HepG2 (cell line): ENCODE results near the gene CKLF. TPM values are rescaled to one million over a fixed set of nuclear protein-coding genes. Genes with fewer than 3 reads are reported as not detected.
A peak's percentile ranks its signal among the peaks of the same experiment; 100 is the strongest.

Experiments used
- ATF6 ChIP-seq: sonication (generic); formaldehyde crosslinking; conservative IDR thresholded peaks from 2 replicates; pipeline ENCODE4 v1.4.0; 2020; ENCODE audit warnings: missing genetic modification reagents
- GFI1 ChIP-seq: sonication (generic); formaldehyde crosslinking; IDR thresholded peaks from 2 replicates; pipeline ENCODE4 v1.5.0; 2020; ENCODE audit warnings: missing genetic modification reagents, mild to moderate bottlenecking, borderline replicate concordance
- GLMP ChIP-seq: sonication (generic); formaldehyde crosslinking; IDR thresholded peaks from 2 replicates; pipeline ENCODE4 v1.9.0; 2021; ENCODE audit warnings: missing genetic modification reagents, mild to moderate bottlenecking, borderline replicate concordance
- HNRNPUL1 ChIP-seq: fragments of 200-400 bp; formaldehyde crosslinking; IDR thresholded peaks from 2 replicates; pipeline ENCODE4 v1.6.1; 2017; ENCODE audit warnings: low read depth, mild to moderate bottlenecking, low read length, moderate library complexity
- HOMEZ ChIP-seq: IDR thresholded peaks from 2 replicates; pipeline ENCODE4 v1.6.1; 2016; ENCODE audit warnings: low read depth
- MTF1 ChIP-seq: sonication (generic); formaldehyde crosslinking; IDR thresholded peaks from 2 replicates; pipeline ENCODE4 v1.5.0; 2020; ENCODE audit warnings: missing genetic modification reagents
- NFE2 ChIP-seq: sonication (generic); formaldehyde crosslinking; IDR thresholded peaks from 2 replicates; pipeline ENCODE4 v1.4.0; 2020; ENCODE audit warnings: missing genetic modification reagents
- NR3C1 ChIP-seq: sonication (generic); formaldehyde crosslinking; IDR thresholded peaks from 2 replicates; pipeline ENCODE4 v1.4.0; 2020; ENCODE audit warnings: missing genetic modification reagents
- REL ChIP-seq: sonication (generic); formaldehyde crosslinking; conservative IDR thresholded peaks from 2 replicates; pipeline ENCODE4 v1.8.0; 2022; ENCODE audit warnings: mild to moderate bottlenecking, missing genetic modification reagents, moderate library complexity
- SYNCRIP ChIP-seq: fragments of 200-400 bp; formaldehyde crosslinking; IDR thresholded peaks from 2 replicates; pipeline ENCODE4 v1.6.1; 2018; ENCODE audit warnings: mild to moderate bottlenecking, low read depth, low read length; ENCODE audit not compliant: insufficient read depth
- TFAP4 ChIP-seq: sonication (generic); IDR thresholded peaks from 2 replicates; pipeline ENCODE4 v1.6.1; 2016; ENCODE audit warnings: low read depth, borderline replicate concordance
- ZMAT5 ChIP-seq: sonication (generic); formaldehyde crosslinking; IDR thresholded peaks from 2 replicates; pipeline ENCODE4 v1.5.0; 2020; ENCODE audit warnings: mild to moderate bottlenecking, low read depth, missing genetic modification reagents, borderline replicate concordance
- ZNF101 ChIP-seq: sonication (generic); formaldehyde crosslinking; IDR thresholded peaks from 2 replicates; pipeline ENCODE4 v1.4.0; 2020; ENCODE audit warnings: mild to moderate bottlenecking, low read depth, missing genetic modification reagents, borderline replicate concordance
- ZNF414 ChIP-seq: sonication (generic); formaldehyde crosslinking; IDR thresholded peaks from 2 replicates; pipeline ENCODE4 v1.5.0; 2020; ENCODE audit warnings: missing genetic modification reagents
- ZNF432 ChIP-seq: sonication (generic); formaldehyde crosslinking; IDR thresholded peaks from 2 replicates; pipeline ENCODE4 v1.5.0; 2020; ENCODE audit warnings: missing genetic modification reagents, mild to moderate bottlenecking, borderline replicate concordance
- ZNF512 ChIP-seq: sonication (generic); formaldehyde crosslinking; IDR thresholded peaks from 2 replicates; pipeline ENCODE4 v1.4.0; 2020; ENCODE audit warnings: mild to moderate bottlenecking, missing genetic modification reagents
- ZNF660 ChIP-seq: sonication (generic); formaldehyde crosslinking; IDR thresholded peaks from 2 replicates; pipeline ENCODE4 v1.5.1; 2020; ENCODE audit warnings: mild to moderate bottlenecking, low read depth, missing genetic modification reagents, borderline replicate concordance
- polyA plus RNA-seq, 8 experiments: library from polyadenylated mRNA; depleted of rRNA in 3 of 8; stranded (reverse) in 7 of 8; unstranded in 1 of 8; fragments of >200 nt; fragmentation: Illumina TruSeq in 4 of 8; extraction: Trizol in 4 of 8; gene quantifications; 2 replicates each; pipeline versions ENCODE4 v1.2.1 to v1.2.3, GENCODE V29; 2011 to 2016; ENCODE audit warnings: low read depth in 4 of 8, missing spikeins in 1 of 8, mixed read lengths in 1 of 8; ENCODE audit not compliant: insufficient read depth in 1 of 8
- total RNA-seq, 5 experiments: library from RNA; depleted of rRNA; stranded (reverse); fragments of >200 nt; fragmentation: Illumina TruSeq; extraction: Trizol; gene quantifications; 2 replicates each; pipeline ENCODE4 v1.2.3, GENCODE V29; 2016; ENCODE audit warnings: low read depth in 1 of 5

The CKLF gene
- total and polyA plus RNA-seq, 2 of the 13 experiments (the other 11 are each of a cell fraction or from before 2014, with no cell fraction given) = 120 to 167 TPM

- TF ChIP-seq ZNF101 (no peak), ZNF512 (no peak), HNRNPUL1 (no peak), ZMAT5 (CRISPR knock-in tag) (no peak), SYNCRIP (no peak), ATF6 (CRISPR knock-in tag) (no peak), ZNF414 (CRISPR knock-in tag) (peak; percentile 86), ZNF660 (CRISPR knock-in tag) (no peak), TFAP4 (no peak), REL (0 out of 2 replicates have a peak, but pooled peaks have one; percentile 34), MTF1 (CRISPR knock-in tag) (peak; percentile 85; the same call in 1 of the 2 replicates), GLMP (CRISPR knock-in tag) (no peak), NFE2 (no peak), ZNF432 (CRISPR knock-in tag) (no peak), NR3C1 (CRISPR knock-in tag) (no peak), HOMEZ (no peak), GFI1 (CRISPR knock-in tag) (peak; percentile 72)
These were observed 2.9 kb upstream of the CKLF start, which contains the start of gene TK2 (continued) for GRCh38 chr16:66549284-66550131.
